GM12801 (cell line): ENCODE measurements around the gene OSR1.

ENCODE experiments used
- TF ChIP-seq, protein P1 (sequence below): IDR thresholded peaks from one replicate; pipeline ENCODE4 v1.5.1; 2011; ENCODE audit warnings: control low read depth; ENCODE audit not compliant: insufficient read length; ENCODE audit errors: extremely low read depth

The OSR1 gene

DNA sequence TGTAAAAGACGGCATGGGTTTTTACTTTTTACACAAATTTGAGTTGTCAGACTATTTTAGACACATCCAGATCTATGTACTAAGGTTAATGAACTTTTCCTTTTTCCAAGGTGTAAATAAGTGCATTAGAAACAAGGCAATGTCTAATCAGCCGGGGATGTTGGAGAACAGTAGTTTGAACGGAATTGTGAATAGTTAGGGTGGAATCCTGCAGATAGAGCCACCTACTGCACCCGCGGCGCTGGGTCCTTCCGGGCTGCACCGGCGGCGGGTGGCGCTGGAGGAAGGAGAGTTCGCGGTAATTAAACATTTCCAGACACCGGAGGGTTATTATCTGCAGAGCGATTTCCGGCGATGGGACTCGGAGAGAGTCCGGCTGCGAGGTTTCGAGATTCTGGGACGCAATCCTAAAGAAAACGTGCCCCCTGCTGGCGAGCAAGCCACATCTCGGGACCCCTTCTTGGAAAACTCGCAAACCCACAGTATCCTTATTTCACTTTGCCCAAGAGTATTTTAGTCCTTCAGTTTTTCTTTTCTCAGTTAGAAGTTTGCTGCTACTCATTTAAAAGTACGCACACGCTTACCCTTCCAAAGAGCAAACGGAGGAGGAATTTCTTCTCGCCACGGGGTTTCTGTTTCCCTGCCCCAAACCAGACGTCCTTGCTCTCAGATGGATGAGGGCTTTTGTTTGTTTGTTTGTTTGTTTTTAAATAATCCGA, 4.5 kb upstream of the OSR1 start:
- TF ChIP-seq, protein P1, sequence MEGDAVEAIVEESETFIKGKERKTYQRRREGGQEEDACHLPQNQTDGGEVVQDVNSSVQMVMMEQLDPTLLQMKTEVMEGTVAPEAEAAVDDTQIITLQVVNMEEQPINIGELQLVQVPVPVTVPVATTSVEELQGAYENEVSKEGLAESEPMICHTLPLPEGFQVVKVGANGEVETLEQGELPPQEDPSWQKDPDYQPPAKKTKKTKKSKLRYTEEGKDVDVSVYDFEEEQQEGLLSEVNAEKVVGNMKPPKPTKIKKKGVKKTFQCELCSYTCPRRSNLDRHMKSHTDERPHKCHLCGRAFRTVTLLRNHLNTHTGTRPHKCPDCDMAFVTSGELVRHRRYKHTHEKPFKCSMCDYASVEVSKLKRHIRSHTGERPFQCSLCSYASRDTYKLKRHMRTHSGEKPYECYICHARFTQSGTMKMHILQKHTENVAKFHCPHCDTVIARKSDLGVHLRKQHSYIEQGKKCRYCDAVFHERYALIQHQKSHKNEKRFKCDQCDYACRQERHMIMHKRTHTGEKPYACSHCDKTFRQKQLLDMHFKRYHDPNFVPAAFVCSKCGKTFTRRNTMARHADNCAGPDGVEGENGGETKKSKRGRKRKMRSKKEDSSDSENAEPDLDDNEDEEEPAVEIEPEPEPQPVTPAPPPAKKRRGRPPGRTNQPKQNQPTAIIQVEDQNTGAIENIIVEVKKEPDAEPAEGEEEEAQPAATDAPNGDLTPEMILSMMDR: no peak

DNA sequence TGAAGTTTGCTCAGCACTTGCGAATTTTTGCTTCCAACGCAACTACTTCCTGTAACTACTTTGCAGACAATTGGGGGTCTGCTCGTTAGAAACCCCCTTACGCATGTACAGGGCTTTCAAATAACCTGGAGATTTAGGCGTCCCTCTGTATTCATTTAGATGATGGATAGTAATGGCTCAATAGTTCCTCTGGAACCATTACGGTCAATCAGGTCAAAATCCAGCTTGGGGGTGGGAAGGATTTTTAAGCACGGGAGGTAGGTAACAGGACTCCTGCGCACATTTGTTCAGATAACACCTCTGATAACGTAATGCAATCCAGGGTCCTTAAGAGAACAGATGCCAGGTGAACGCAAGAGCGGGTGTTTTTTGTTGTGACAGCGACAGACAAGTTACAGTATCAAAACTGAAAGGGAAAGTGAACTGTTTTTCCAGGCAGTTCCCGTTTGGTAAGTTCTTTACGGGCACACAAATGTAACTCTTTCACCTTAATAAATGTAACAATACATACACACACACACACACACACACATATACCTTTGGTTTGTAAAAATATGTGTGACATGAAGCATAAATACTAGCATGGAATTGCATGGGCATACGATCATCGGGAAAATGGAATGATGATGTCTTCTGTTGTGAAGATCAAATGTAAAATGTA, 3.8 kb upstream of the OSR1 start:
- TF ChIP-seq, protein P1: no peak

DNA sequence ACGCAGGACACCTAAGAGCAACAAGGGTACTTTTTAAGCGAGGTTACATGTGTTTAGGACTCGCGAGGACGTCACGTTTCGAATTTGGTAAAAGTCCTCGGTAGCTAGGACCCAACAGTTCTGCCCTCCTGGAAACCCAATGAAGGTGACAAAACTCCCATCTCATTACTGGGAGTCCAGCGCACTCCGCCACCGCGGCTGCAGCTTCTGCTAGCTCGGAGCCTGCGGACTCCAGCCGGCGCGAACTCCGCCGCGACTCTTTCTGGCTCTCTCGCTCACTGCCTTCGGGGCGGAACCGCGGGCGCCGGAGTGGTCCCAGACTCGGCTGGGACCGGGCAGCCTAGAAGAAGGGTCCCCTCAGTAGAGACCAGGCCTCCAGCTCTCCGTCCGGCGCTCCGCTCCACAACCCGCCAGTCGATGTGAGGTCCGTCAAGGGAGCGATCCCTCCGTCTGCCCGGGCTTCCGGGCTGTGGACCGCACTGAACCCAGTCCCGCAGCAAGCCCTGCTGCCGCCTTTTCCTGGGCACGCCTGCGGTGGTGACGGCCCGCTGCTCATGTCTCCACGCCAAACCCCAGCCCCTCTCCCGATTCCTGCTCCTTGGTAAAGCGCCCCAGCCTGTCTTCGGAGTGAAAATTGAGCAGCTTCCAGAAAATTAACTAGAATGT, 3.0 kb upstream of the OSR1 start:
- TF ChIP-seq, protein P1: no peak

DNA sequence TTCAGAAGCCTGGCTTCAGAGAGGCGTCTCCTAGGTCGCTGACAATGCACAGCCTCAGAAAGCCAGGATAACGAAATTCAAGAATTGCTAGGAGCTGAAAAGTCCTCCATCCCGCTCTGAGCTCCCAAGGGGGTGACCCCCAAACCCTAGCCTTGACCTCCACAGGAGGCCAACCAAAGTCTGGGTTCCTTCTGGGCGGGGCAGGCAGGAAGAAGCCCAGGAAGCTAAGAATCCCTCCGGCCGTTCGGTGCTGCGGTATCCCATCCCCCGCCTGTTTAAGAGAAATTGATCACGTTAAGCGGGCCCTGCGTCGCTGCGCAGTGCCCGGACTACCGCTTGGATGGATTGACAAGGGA, 2.5 kb upstream of the OSR1 start:
- TF ChIP-seq, protein P1: no peak

DNA sequence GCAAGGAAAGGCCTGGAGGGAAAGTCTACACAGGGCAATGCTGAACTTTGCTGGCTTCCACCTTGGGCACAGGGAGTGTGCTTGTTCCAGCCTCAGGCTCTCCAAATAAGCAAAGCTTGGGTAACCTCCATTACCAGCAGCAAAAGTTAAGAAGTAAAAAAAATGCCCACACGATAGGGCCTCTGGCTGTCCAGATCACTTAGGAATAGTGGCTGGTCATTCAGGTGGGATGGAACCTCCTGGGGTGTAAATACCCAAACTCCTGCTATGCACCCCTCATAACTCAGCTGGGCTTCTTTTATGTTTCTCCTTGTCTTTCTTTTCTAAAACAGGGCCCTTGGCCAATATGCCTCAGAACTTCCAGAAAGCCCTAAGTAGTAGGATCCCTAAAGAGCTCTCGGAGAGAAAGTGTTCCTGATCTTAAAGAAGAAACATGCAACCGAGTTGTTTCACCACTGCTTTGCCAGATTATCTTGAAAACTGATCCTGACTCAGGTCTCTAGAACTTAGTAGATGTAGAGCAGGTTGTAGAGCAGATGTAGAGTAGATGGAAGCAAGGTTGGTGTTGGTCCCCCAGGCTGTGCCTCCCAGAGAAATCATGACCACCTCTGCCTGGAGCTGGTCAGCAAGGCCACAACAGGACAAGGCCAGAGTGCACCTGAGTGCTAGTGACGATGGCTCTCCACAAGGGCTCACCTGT, 2.0 kb upstream of the OSR1 start:
- TF ChIP-seq, protein P1: no peak

DNA sequence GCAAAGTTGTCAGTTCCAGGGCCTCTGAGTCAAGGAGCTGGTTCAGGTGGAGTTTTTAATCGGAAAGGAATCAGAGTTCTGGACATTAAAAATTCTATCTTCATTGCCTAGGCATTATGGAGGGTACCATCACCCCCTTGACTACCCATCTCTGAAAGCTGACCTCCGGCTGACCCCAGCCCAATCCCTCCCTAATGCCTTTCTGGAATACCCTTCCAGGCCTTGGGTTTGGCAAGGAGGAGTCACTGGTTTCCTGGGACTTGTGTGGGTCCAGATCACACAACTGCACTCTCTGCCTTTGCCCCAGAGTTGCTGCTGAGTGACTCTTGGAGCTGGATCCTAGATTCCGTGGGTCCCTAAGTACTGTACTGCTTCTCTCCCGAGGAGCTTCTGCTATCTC, 1.0 kb upstream of the OSR1 start:
- TF ChIP-seq, protein P1: no peak

DNA sequence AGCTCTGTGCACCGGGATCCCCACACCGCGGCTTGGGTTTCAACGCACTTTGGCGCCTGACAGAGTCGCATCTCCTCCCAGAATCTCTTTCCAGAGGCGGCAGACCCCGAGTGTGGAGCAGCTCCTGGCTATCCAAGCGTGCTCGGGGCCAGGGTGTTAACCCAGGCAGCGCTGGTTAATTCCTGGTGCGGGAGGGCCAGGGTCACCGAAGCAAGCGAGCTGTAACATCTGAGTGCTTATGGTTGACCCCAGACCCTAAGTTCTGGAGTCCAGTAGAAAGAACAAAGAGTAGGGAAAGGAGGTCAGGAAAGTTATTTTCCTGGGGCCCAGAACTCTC, 566 bp upstream of the OSR1 start:
- TF ChIP-seq, protein P1: no peak
